ENCODE results near the gene BLACAT1. TPM values are rescaled to one million over a fixed set of nuclear protein-coding genes. Genes with fewer than 3 reads are reported as not detected.

BLACAT1 gene
- total RNA-seq, 1 experiment from 2014 or later, result 13.5 TPM

GRCh38 chr1:205473475-205473874, 17.6 kb upstream of the BLACAT1 start:
- Histone ChIP-seq H4K20me1 (ENCODE audit: insufficient read depth) (no peaks in the 10 kb centered on the region), H3K4me1 (replicated peaks; ENCODE audit: insufficient read depth) (peaks cover 12% of the 10 kb centered on the region), H3K27me3 (ENCODE audit: insufficient read depth, low read depth) (0 out of 2 replicates have a peak, but pooled peaks cover 5% of the 10 kb centered on the region), H3K9me2 (ENCODE audit: insufficient read depth) (no peaks in the 10 kb centered on the region), H3K36me3 (ENCODE audit: low read depth) (no peaks in the 10 kb centered on the region), H3K27ac (no peak overlapping the region), H3K79me2 (ENCODE audit: low read depth) (no peaks in the 10 kb centered on the region), H3K9me3 (ENCODE audit: insufficient read depth, low read depth) (no peaks in the 10 kb centered on the region), H3K4me2 (no peak overlapping the region), H2AFZ (no peak overlapping the region), H3K4me3 (no peak overlapping the region), H3F3A (ENCODE audit: insufficient read depth, low read depth) (peaks cover 3% of the 10 kb centered on the region)
- no peak for DNase-seq
- no TSS peak for BruUV-seq (replicated peaks)
- no peak for TF ChIP-seq EZH2 (IDR thresholded peaks at IDR 0.05; ENCODE audit: low read depth)
- TF ChIP-seq CTCF (conservative IDR thresholded peaks at IDR 0.05), result no peak
- CTCF ChIA-PET, result no interaction called here
- intact Hi-C loops (cut with micrococcal nuclease; ENCODE audit: unreplicated experiment), result no loop called here
- POLR2A ChIA-PET (ENCODE audit: unreplicated experiment), result no interaction called here

- H3K4me2 ChIP-seq, result no peak overlapping the region
- BruUV-seq (replicated peaks), result no TSS peak
- no peaks in the 10 kb centered on the region for H3K9me2 ChIP-seq (ENCODE audit: insufficient read depth)
- H3K79me2 ChIP-seq (ENCODE audit: low read depth), result no peaks in the 10 kb centered on the region
- DNase-seq, result no peak
- intact Hi-C loops (cut with micrococcal nuclease; ENCODE audit: unreplicated experiment), result no loop called here
- H2AFZ ChIP-seq, result no peak overlapping the region
- H3K4me1 ChIP-seq (replicated peaks; ENCODE audit: insufficient read depth), result peaks cover 8% of the 10 kb centered on the region
- H4K20me1 ChIP-seq (ENCODE audit: insufficient read depth), result no peaks in the 10 kb centered on the region
- ChIA-PET CTCF (no interaction called here), POLR2A (ENCODE audit: unreplicated experiment) (no interaction called here)
- H3F3A ChIP-seq (ENCODE audit: insufficient read depth, low read depth), result no peaks in the 10 kb centered on the region
- no peak overlapping the region for H3K4me3 ChIP-seq
- no peaks in the 10 kb centered on the region for H3K9me3 ChIP-seq (ENCODE audit: insufficient read depth, low read depth)
- TF ChIP-seq CTCF (conservative IDR thresholded peaks at IDR 0.05) (no peak), EZH2 (IDR thresholded peaks at IDR 0.05; ENCODE audit: low read depth) (no peak)
- 0 out of 2 replicates have a peak, but pooled peaks cover 5% of the 10 kb centered on the region for H3K27me3 ChIP-seq (ENCODE audit: insufficient read depth, low read depth)
- H3K27ac ChIP-seq, result no peak overlapping the region
- H3K36me3 ChIP-seq (ENCODE audit: low read depth), result no peaks in the 10 kb centered on the region
These were observed 17.0 kb upstream of the BLACAT1 start for GRCh38 chr1:205472737-205473441.

GRCh38 chr1:205470131-205470530, 14.3 kb upstream of the BLACAT1 start:
- Histone ChIP-seq H3K9me2 (ENCODE audit: insufficient read depth) (no peaks in the 10 kb centered on the region), H3K4me3 (no peak overlapping the region), H3K4me1 (replicated peaks; ENCODE audit: insufficient read depth) (no peaks in the 10 kb centered on the region), H3K9me3 (ENCODE audit: insufficient read depth, low read depth) (no peaks in the 10 kb centered on the region), H3K36me3 (ENCODE audit: low read depth) (no peaks in the 10 kb centered on the region), H4K20me1 (ENCODE audit: insufficient read depth) (no peaks in the 10 kb centered on the region), H3K27me3 (ENCODE audit: insufficient read depth, low read depth) (peaks cover 24% of the 10 kb centered on the region), H3K27ac (no peak overlapping the region), H3F3A (ENCODE audit: insufficient read depth, low read depth) (no peaks in the 10 kb centered on the region), H3K4me2 (no peak overlapping the region), H2AFZ (no peak overlapping the region), H3K79me2 (ENCODE audit: low read depth) (no peaks in the 10 kb centered on the region)
- intact Hi-C loops (cut with micrococcal nuclease; ENCODE audit: unreplicated experiment), result no loop called here
- DNase-seq, result no peak
- BruUV-seq (replicated peaks), result no TSS peak
- TF ChIP-seq CTCF (conservative IDR thresholded peaks at IDR 0.05) (no peak), EZH2 (IDR thresholded peaks at IDR 0.05; ENCODE audit: low read depth) (no peak)
- CTCF ChIA-PET, result no interaction called here
- POLR2A ChIA-PET (ENCODE audit: unreplicated experiment), result no interaction called here
